ENCODE measurements around the gene CCDC38. TPM values are rescaled to one million over a fixed set of nuclear protein-coding genes. Genes with fewer than 3 reads are reported as not detected.

The CCDC38 gene
- total and polyA plus RNA-seq, 9 of the 15 experiments (the other 6 are each of a cell fraction or from before 2014, with no cell fraction given) = not detected

DNA sequence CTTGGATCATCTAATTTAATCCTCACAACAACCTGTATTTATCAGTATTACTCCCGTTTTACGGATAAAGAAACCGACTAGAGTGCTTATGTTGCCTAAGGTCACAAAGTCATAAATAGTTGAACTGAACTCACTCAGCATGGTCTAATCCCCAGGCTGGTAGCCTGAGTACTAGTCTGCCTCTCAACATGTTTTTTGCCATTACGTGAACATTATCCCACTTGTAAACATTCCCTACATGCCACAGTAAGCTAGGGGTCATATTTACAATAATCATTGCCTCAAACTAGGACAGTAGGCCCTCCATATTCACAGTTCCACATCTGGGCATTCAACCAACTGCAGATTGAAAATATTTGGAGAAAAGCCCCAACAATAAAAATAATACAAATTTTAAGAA lies 71.5 kb downstream of the CCDC38 start (continued):
- TF ChIP-seq, protein P1, sequence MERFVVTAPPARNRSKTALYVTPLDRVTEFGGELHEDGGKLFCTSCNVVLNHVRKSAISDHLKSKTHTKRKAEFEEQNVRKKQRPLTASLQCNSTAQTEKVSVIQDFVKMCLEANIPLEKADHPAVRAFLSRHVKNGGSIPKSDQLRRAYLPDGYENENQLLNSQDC (CRISPR knock-in tag; IDR thresholded peaks at IDR 0.05) = no peak
- TF ChIP-seq, protein P2, sequence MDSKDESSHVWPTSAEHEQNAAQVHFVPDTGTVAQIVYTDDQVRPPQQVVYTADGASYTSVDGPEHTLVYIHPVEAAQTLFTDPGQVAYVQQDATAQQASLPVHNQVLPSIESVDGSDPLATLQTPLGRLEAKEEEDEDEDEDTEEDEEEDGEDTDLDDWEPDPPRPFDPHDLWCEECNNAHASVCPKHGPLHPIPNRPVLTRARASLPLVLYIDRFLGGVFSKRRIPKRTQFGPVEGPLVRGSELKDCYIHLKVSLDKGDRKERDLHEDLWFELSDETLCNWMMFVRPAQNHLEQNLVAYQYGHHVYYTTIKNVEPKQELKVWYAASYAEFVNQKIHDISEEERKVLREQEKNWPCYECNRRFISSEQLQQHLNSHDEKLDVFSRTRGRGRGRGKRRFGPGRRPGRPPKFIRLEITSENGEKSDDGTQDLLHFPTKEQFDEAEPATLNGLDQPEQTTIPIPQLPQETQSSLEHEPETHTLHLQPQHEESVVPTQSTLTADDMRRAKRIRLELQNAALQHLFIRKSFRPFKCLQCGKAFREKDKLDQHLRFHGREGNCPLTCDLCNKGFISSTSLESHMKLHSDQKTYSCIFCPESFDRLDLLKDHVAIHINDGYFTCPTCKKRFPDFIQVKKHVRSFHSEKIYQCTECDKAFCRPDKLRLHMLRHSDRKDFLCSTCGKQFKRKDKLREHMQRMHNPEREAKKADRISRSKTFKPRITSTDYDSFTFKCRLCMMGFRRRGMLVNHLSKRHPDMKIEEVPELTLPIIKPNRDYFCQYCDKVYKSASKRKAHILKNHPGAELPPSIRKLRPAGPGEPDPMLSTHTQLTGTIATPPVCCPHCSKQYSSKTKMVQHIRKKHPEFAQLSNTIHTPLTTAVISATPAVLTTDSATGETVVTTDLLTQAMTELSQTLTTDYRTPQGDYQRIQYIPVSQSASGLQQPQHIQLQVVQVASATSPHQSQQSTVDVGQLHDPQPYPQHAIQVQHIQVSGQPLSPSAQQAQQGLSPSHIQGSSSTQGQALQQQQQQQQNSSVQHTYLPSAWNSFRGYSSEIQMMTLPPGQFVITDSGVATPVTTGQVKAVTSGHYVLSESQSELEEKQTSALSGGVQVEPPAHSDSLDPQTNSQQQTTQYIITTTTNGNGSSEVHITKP (IDR thresholded peaks at IDR 0.05; ENCODE audit: partially characterized antibody) = no peak
- TF ChIP-seq HDAC6 (IDR thresholded peaks at IDR 0.05; ENCODE audit: low read depth, low read length) (no peak), KLF1 (tag; IDR thresholded peaks at IDR 0.05) (no peak), HNRNPLL (IDR thresholded peaks at IDR 0.05; ENCODE audit: low read depth, low read length, poor library complexity, severe bottlenecking) (no peak), ZEB2 (IDR thresholded peaks at IDR 0.05) (no peak), FOXP1 (CRISPR knock-in tag; IDR thresholded peaks at IDR 0.05) (no peak)

DNA sequence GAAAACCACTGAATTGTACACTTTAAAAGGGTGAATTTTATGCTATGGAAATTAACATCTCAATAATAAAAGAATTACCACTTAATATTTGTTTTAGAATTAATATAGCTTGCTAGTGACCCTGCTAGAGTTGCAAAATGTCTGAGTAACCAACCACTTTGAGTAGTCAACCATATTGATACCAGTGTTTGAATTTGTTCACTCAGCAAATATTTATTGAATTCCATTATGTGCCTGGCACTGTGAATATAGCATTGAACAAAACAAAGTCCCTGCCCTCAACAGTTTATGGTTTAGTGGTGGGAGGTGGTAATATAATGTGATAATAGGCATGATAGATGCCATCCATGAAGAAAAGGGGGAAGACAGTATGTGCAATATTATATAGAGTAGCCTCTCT lies 79.1 kb downstream of the CCDC38 start:
- BruUV-seq (replicated peaks) = TSS peak; percentile 0
- Histone ChIP-seq H3K36me3 (ENCODE audit: control insufficient read depth, insufficient read depth, low read length) (peaks cover 79% of the 10 kb centered on the region), H3K4me3 (no peak overlapping the region), H2AFZ (ENCODE audit: low read depth, low read length) (no peak overlapping the region), H3K27me3 (ENCODE audit: control insufficient read depth in 2 of 2, insufficient read depth in 2 of 2, low read length in 2 of 2) (no peaks in the 10 kb centered on the region), H3K27ac (ENCODE audit: extremely low read depth, low read depth, low read length) (no peak overlapping the region), H3K9me3 (replicated peaks; ENCODE audit: control insufficient read depth, insufficient read depth, low read depth, low read length) (no peaks in the 10 kb centered on the region; the same call in 1 of the 2 replicates), H3K79me2 (ENCODE audit: control insufficient read depth, insufficient read depth, low read length) (peaks cover 67% of the 10 kb centered on the region), H3K4me2 (ENCODE audit: insufficient read depth, low read length) (no peak overlapping the region), H4K20me1 (replicated peaks; ENCODE audit: control insufficient read depth, insufficient read depth, low read length) (0 out of 2 replicates have a peak, but pooled peaks cover 3% of the 10 kb centered on the region), H3K4me1 (replicated peaks in 1 of 2; ENCODE audit: control insufficient read depth in 2 of 2, insufficient read depth in 2 of 2, low read length in 2 of 2) (peaks cover 0 to 4% of the 10 kb centered on the region in 2 experiments; a peak in 3 of 5 replicates), H3K9ac (ENCODE audit: insufficient read depth in 1 of 2, low read depth in 2 of 2, low read length in 2 of 2) (no peak overlapping the region), H3K9me1 (ENCODE audit: control insufficient read depth, insufficient read depth, low read length) (no peaks in the 10 kb centered on the region)
- intact Hi-C loops (cut with micrococcal nuclease) (no loop called here), in situ Hi-C loops (cut with MboI) (no loop called here)
- ATAC-seq = no peak
- no peak for FAIRE-seq
- POLR2A ChIA-PET = interaction anchor here (2.2 kb wide), 1 partner anchor 10 kb away, joined by 14 read pairs; no protein-coding TSS in a partner anchor
- DNase-seq (ENCODE audit: extremely low read depth in 1 of 4, low spot score in 3 of 4) = no peak
- CTCF ChIA-PET (ENCODE audit: low intra/inter-chr PET ratio) = no interaction called here
- TF ChIP-seq ZNF274 (IDR thresholded peaks at IDR 0.05; ENCODE audit: borderline replicate concordance, low read depth, low read length) = no peak
- TF ChIP-seq, protein P3, sequence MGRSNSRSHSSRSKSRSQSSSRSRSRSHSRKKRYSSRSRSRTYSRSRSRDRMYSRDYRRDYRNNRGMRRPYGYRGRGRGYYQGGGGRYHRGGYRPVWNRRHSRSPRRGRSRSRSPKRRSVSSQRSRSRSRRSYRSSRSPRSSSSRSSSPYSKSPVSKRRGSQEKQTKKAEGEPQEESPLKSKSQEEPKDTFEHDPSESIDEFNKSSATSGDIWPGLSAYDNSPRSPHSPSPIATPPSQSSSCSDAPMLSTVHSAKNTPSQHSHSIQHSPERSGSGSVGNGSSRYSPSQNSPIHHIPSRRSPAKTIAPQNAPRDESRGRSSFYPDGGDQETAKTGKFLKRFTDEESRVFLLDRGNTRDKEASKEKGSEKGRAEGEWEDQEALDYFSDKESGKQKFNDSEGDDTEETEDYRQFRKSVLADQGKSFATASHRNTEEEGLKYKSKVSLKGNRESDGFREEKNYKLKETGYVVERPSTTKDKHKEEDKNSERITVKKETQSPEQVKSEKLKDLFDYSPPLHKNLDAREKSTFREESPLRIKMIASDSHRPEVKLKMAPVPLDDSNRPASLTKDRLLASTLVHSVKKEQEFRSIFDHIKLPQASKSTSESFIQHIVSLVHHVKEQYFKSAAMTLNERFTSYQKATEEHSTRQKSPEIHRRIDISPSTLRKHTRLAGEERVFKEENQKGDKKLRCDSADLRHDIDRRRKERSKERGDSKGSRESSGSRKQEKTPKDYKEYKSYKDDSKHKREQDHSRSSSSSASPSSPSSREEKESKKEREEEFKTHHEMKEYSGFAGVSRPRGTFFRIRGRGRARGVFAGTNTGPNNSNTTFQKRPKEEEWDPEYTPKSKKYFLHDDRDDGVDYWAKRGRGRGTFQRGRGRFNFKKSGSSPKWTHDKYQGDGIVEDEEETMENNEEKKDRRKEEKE (IDR thresholded peaks at IDR 0.05; ENCODE audit: borderline replicate concordance in 1 of 2, control insufficient read depth in 1 of 2, low read depth in 2 of 2, low read length in 1 of 2) = no peak
- peak; percentile 64 for TF ChIP-seq MAFF (IDR thresholded peaks at IDR 0.05; ENCODE audit: low read length)
- TF ChIP-seq IFI16 (CRISPR knock-in tag; IDR thresholded peaks at IDR 0.05) = no peak
- TF ChIP-seq, protein P4, sequence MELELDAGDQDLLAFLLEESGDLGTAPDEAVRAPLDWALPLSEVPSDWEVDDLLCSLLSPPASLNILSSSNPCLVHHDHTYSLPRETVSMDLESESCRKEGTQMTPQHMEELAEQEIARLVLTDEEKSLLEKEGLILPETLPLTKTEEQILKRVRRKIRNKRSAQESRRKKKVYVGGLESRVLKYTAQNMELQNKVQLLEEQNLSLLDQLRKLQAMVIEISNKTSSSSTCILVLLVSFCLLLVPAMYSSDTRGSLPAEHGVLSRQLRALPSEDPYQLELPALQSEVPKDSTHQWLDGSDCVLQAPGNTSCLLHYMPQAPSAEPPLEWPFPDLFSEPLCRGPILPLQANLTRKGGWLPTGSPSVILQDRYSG (tag; conservative IDR thresholded peaks at IDR 0.05; ENCODE audit: low read depth) = no peak
- no peak for TF ChIP-seq TARDBP (IDR thresholded peaks at IDR 0.05)
- TF ChIP-seq ZNF316 (IDR thresholded peaks at IDR 0.05) = peak; percentile 83
- TF ChIP-seq PTTG1 (tag; IDR thresholded peaks at IDR 0.05; ENCODE audit: low read depth) = no peak
